ENCODE measurements around the gene TOLLIP.

Gene TOLLIP

GRCh38 chr11:1297011-1297575, 12.3 kb downstream of the TOLLIP start:
- no peak for DNase-seq

- DNase-seq, result no peak
Observed at GRCh38 chr11:1296287-1296686, 13.1 kb downstream of the TOLLIP start.

DNA sequence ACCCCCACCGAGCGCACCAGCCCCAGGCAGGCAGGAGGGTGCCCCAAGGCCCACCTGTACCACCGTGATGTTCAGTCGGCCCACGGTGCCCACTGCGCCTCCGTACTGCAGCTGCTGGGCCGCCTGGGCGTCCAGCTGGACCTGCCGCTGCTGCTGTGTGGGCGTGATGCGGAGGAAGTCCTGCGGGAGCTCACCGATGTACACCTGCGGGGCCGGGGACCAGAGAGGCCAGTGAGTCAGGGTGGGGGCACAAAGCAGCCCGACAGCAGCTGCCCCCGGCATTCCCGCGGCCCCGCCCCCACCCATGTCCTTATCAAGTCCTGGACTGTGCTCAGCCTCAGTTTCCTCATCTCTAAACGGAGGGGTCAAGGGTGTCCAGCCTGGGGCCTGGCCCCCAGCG, 13.8 kb downstream of the TOLLIP start:
- DNase-seq, result no peak

- no peak for DNase-seq
Observed at GRCh38 chr11:1295086-1295485, 14.3 kb downstream of the TOLLIP start.

- DNase-seq, result no peak
Observed at GRCh38 chr11:1293619-1294015, 15.8 kb downstream of the TOLLIP start.

GRCh38 chr11:1292644-1293618, 16.5 kb downstream of the TOLLIP start:
- DNase-seq, result no peak

DNA sequence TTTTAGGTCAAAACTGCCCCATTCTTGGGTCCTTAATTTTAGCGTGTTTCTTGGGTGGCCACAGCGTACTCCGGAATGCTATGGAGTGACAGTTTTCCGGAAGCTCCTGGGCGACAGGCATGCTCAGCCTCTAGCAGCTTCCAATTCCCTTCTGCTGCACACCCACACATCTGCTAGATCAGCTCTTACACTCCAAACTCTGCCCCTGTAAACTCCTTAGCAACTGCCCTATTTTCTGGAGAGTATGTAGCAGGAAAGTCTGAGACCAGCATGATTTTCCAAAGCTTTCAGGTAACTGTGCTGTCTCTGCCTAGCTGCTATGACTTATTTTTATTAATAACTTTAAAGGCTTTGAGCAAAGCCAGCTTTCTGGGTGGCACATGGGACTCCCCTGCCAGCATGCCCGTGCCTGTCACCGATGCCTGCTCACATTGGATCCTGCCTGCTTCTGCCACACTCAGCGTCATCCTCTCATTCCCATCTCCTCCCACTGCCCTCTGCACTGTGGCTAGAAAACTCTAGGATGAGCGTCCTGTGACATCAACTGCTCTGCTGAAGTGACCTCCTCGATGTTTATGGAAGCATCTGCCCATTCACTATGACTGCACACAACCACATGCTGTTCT, 17.3 kb downstream of the TOLLIP start:
- DNase-seq, result no peak

DNA sequence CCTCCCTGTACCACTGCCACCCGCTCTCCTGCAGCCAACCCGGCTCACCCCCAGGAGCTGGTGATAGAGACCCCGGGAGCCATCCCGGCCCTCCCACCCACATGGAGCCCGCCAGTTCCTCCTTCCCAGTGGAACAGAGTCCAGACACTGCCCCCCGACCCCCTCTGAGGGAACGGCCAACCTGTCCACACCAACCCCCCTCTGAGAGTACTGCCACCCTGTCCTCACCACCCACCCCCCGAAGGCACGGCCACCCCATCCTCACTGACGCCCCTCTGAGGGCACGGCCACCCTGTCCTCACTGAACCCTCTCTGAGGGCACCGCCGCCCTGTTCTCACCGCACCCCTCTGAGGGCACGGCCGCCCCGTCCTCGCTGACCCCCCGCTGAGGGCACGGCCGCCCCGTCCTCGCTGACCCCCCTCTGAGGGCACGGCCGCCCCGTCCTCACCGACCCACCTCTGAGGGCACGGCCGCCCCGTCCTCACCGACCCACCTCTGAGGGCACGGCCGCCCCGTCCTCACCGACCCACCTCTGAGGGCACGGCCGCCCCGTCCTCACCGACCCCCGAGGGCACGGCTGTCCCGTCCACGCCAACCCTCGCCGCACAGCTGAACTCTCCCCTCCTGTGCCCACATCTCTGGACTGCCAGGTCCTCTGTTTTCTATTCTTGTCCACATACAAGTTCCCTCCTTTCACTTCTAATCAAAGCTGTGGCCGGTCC, 18.0 kb downstream of the TOLLIP start:
- no peak for DNase-seq

DNA sequence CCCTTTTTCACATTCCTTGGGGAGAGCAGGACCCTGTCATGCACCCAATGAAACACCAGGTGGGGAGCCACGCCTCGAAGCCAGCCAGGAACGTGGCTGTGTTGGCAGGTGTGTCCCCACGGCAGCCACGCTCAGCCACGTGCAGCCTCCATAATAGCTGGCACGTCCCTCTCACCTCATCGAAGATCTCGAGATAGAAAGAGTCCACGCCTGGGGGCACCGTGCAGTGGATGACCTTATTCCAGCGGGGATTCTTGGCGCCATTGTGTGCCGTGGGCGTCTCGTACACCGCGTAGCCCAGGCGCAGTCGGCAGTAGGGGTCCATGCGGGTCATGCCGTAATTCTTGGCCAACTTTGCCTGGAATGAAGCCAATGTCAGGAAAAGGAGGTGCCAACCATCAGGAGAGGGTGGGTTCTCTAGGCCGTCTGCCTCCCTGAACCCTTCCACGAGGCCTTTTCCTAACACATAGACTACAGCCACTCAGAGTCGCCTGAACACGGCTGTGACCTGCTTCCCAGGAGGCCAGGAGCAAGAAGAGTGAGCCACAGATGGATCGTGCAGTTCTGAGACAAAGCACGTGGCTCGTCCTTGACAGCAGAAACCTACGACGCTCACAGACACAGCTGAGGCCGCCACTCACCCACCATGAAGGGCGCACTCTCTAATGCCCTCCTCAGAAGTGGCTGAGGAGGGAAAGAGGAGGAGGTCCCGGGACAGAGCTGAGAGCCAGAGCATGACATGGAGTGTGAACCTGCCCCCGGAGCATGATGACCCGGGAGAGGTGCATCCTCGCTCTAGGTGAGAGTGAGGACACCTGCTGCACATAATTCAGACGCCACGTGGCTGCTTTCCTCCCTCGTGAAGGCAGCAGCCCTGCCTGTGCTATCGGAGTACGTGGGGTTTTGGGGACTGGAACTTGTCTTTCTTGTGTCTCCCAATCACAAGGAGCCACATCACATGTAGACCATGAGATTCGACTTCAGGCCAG, 19.1 kb downstream of the TOLLIP start:
- no peak for DNase-seq

GRCh38 chr11:1289211-1289935, 20.1 kb downstream of the TOLLIP start:
- no peak for DNase-seq

GRCh38 chr11:1288426-1289151, 20.8 kb downstream of the TOLLIP start:
- no peak for DNase-seq

- DNase-seq, result no peak
Observed at GRCh38 chr11:1287928-1288327, 21.5 kb downstream of the TOLLIP start.

DNA sequence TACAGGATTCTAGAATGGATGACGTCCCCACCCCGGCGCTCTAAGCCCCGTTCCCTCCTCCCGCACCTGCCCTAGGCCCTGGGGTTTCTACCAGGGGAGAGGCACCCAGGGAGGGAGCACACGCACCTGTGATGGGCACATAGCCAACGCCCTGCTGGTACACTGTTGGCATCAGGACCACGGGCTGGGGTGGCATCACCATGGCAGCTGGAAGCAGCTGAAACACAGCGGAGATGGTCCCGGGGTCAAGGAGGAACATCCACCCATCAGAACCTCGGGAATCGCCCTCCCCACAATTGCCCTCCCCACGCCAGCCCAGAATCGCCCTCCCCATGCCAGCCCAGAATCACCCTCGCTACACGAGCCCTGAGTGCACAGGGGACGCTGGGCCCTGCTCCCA, 23.6 kb downstream of the TOLLIP start:
- DNase-seq, result no peak

DNA sequence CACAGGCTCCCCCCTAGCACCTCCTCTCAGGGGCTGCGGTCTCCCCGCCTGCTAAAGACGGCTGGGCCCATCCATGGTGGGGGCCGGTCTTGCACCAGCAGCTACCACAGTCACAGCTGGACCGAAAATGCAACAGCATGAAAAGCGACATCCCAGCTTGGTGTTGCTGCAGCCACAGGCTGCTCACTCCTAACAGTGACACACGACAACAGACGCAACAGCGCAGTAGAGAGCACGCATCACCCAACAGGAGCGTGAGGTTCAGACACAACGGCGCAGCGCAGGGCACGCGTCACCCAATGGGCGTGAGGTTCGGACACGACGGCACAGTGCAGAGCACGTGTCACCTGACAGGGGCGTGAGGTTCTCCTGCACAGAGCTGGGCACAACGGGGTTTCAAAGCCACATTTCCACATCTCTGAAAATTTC, 24.1 kb downstream of the TOLLIP start:
- no peak for DNase-seq

GRCh38 chr11:1283906-1284305, 25.5 kb downstream of the TOLLIP start:
- no peak for DNase-seq

- DNase-seq, result no peak
Observed at GRCh38 chr11:1283091-1283511, 26.3 kb downstream of the TOLLIP start.

GRCh38 chr11:1281974-1282365, 27.5 kb downstream of the TOLLIP start:
- no peak for DNase-seq

DNA sequence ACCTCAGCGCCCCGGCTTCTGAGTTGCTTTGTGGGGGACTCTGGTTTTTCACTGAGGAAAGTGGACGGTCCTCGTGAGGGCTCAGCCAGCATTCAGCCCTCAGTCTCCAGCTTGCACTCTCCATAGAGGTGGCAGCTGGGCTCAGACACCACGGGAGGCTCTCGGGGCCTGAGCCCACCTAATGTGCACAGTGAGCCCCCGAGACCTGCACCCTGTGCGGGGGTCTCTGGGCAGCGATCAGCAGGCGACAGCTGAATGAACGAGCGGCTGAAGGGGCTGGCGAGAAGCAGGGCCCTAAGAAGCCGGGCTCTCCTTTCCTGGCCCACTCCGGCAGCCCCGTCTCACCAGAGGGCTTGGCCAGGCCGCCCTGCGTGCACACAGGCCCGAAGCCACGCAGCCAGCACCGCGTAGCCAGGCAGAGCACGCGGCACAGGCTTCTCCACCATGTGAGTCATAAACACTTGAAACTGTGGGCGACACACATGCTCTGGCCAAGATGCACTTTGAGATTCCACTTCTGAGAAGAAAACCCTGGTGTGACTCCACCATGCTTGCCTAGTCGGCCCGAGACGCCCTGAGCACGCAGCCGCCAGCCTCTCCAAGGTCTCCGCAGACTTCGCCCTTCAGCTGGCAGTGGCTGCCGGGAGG, 28.0 kb downstream of the TOLLIP start:
- no peak for DNase-seq

- DNase-seq, result no peak
Observed at GRCh38 chr11:1280116-1281035, 29.1 kb downstream of the TOLLIP start.
